OCI-LY7 (cell line): ENCODE measurements around the gene SOX8. TPM values are rescaled to one million over a fixed set of nuclear protein-coding genes. Genes with fewer than 3 reads are reported as not detected.

Experiments used
- BruUV-seq: library from RNA; stranded (reverse); fragments of 400-500 nt; replicated peaks from 2 replicates; lab custom pipeline; 2021; lab: Mats Ljungman, UMichigan
- CTCF ChIA-PET: fragments of 300-600 bp; sonication (Branson Sonifier 250); formaldehyde crosslinking; loops from one replicate; lab custom pipeline; 2022; ENCODE audit warnings: antibody characterized with exemption; ENCODE audit not compliant: unreplicated experiment; lab: Charles Lee
- POLR2A ChIA-PET: fragments of 300-600 bp; sonication (Branson Sonifier 250); formaldehyde crosslinking; loops from one replicate; lab custom pipeline; 2022; ENCODE audit warnings: antibody characterized with exemption; lab: Charles Lee
- DNase-seq: peaks from one replicate; pipeline ENCODE4 v3.0.0-alpha.2; 2015; ENCODE audit warnings: low spot score
- H2AFZ ChIP-seq: fragments of 200-600 bp; sonication (generic), shearing (Covaris generic); 2 replicates; pipeline ENCODE4 v1.6.1; 2014; ENCODE audit warnings: mild to moderate bottlenecking, antibody characterized with exemption, low read length, moderate library complexity
- H3K27ac ChIP-seq: fragments of 200-600 bp; sonication (generic); 2 replicates; pipeline ENCODE4 v1.5.1; 2014; ENCODE audit warnings: mixed run types, low read depth, mild to moderate bottlenecking, moderate library complexity, low read length, inconsistent platforms; ENCODE audit not compliant: poor library complexity, severe bottlenecking
- H3K36me3 ChIP-seq: fragments of 200-600 bp; sonication (generic); 2 replicates; pipeline ENCODE4 v1.6.1; 2014; ENCODE audit warnings: mild to moderate bottlenecking, antibody characterized with exemption, low read length, moderate library complexity, mixed read lengths; ENCODE audit not compliant: insufficient read depth
- H3K4me1 ChIP-seq: fragments of 200-600 bp; sonication (generic); 2 replicates; pipeline ENCODE4 v1.5.1; 2014; ENCODE audit warnings: mild to moderate bottlenecking, low read length; ENCODE audit not compliant: insufficient read depth, poor library complexity, severe bottlenecking
- H3K4me2 ChIP-seq: fragments of 200-600 bp; sonication (generic); 2 replicates; pipeline ENCODE4 v1.6.1; 2014; ENCODE audit warnings: mild to moderate bottlenecking, low read length
- H3K4me3 ChIP-seq: fragments of 200-600 bp; sonication (generic); 2 replicates; pipeline ENCODE4 v1.5.1; 2014; ENCODE audit warnings: mild to moderate bottlenecking, low read depth, low read length; ENCODE audit not compliant: poor library complexity, severe bottlenecking
- H3K79me2 ChIP-seq: fragments of 200-600 bp; sonication (generic); 2 replicates; pipeline ENCODE4 v1.6.1; 2016; ENCODE audit warnings: low read depth, mild to moderate bottlenecking, low read length, moderate library complexity, mixed read lengths; ENCODE audit not compliant: insufficient read depth
- H3K9me2 ChIP-seq: fragments of 200-600 bp; sonication (generic); 2 replicates; pipeline ENCODE4 v1.6.1; 2016; ENCODE audit warnings: mild to moderate bottlenecking, low read length, mixed read lengths; ENCODE audit not compliant: insufficient read depth
- H3K9me3 ChIP-seq: fragments of 200-600 bp; sonication (generic); 2 replicates; pipeline ENCODE4 v1.6.1; 2014; ENCODE audit warnings: mild to moderate bottlenecking, mixed run types, low read length, mixed read lengths
- H4K20me1 ChIP-seq: fragments of 200-600 bp; sonication (generic); 2 replicates; pipeline ENCODE4 v1.6.1; 2014; ENCODE audit warnings: mild to moderate bottlenecking, antibody characterized with exemption, low read length, moderate library complexity, mixed read lengths; ENCODE audit not compliant: insufficient read depth
- EZH2phosphoT487 ChIP-seq: fragments of 200-600 bp; sonication (generic); IDR thresholded peaks from 2 replicates; pipeline ENCODE4 v1.6.1; 2018; ENCODE audit warnings: low read depth, borderline replicate concordance, mild to moderate bottlenecking, mixed run types, antibody characterized with exemption, low read length, moderate library complexity, mixed read lengths
- intact Hi-C: fragments of 100-400 bp; cut with micrococcal nuclease; formaldehyde crosslinking; loops from one replicate; pipeline ENCODE4 v1.10.0; 2022; ENCODE audit not compliant: unreplicated experiment
- total RNA-seq, 2 experiments: library from RNA; depleted of rRNA in 1 of 2; stranded (reverse); fragments of >200 nt in 1 of 2; shearing (Covaris generic) in 1 of 2; gene quantifications; 2 replicates each; pipeline ENCODE4 v1.2.3, GENCODE V29; 2014 to 2022
- TF ChIP-seq, protein P1 (sequence below): fragments of 200-600 bp; sonication (generic); conservative IDR thresholded peaks from 2 replicates; pipeline ENCODE4 v1.5.1; 2014; ENCODE audit warnings: mild to moderate bottlenecking, antibody characterized with exemption, low read length, moderate library complexity, mixed read lengths

Gene SOX8
- total RNA-seq, 2 experiments from 2014 or later = 0.85 to 2.4 TPM

DNA sequence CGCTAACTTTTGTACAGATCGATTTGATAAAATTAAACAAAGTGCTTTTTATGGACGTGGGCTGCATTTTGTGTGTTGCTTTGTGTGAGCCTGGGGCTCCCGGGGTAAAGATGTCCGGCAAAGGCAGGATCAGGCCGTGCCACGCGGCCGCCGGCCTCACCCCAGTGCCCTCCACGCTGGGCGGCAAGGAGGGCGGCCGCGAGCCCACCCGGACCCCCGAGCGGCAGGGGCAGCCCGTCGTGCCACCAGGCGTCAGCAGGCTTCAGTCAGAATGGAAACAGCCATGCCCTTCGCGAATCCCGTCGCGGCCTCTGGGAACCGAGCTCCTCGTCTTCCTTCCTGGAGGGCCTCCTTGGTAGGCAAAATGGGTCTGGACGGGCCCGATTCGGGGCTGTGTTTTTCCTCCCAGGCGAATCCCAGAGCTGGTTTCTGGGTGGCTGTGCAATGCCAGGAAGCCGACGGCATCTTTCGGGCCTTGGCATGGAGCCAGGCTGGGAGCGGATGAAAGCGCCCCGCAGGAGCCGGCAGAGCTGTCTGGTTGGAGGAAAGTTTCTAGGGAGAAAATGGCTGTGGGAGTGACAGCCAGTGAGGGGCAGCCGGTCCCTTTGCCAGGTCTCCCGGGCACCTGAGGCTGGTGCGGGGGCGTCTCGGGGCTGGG, 5.5 kb downstream of the SOX8 start:
- H3K9me2 ChIP-seq = no peaks in the 10 kb centered on the region
- intact Hi-C loops = no loop called here
- TF ChIP-seq, protein P1, sequence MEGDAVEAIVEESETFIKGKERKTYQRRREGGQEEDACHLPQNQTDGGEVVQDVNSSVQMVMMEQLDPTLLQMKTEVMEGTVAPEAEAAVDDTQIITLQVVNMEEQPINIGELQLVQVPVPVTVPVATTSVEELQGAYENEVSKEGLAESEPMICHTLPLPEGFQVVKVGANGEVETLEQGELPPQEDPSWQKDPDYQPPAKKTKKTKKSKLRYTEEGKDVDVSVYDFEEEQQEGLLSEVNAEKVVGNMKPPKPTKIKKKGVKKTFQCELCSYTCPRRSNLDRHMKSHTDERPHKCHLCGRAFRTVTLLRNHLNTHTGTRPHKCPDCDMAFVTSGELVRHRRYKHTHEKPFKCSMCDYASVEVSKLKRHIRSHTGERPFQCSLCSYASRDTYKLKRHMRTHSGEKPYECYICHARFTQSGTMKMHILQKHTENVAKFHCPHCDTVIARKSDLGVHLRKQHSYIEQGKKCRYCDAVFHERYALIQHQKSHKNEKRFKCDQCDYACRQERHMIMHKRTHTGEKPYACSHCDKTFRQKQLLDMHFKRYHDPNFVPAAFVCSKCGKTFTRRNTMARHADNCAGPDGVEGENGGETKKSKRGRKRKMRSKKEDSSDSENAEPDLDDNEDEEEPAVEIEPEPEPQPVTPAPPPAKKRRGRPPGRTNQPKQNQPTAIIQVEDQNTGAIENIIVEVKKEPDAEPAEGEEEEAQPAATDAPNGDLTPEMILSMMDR = no peak
- no peak for TF ChIP-seq EZH2phosphoT487
- no peaks in the 10 kb centered on the region for H4K20me1 ChIP-seq
- no peaks in the 10 kb centered on the region for H3K79me2 ChIP-seq
- H3K4me1 ChIP-seq = no peaks in the 10 kb centered on the region
- POLR2A ChIA-PET = no interaction called here
- no peak overlapping the region for H3K4me2 ChIP-seq
- H3K36me3 ChIP-seq = no peaks in the 10 kb centered on the region
- DNase-seq = no peak
- BruUV-seq = no TSS peak
- no peaks in the 10 kb centered on the region for H3K9me3 ChIP-seq
- CTCF ChIA-PET = no interaction called here
- H2AFZ ChIP-seq = no peak overlapping the region
- no peak overlapping the region for H3K27ac ChIP-seq
- no peak overlapping the region for H3K4me3 ChIP-seq

DNA sequence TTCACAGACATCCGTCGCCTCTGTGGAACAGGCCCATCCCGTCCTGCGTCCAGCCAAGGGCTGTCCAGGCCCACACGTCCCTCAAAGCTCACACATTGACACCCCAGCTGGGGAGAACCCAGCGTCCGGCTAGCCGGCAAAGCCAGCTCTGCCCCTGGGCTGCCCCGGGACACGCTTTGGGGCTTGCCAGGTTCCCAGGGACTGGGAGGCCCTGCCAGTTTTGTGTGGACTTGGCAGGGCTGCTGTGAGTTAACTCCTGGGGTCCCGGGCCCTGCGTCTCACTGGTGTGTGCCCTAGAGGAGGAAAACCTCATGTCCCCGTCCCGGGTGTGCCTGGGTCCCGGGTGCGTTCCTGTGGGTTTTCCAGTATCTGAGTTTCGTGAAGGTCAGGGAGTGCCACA, 6.3 kb downstream of the SOX8 start:
- Histone ChIP-seq H2AFZ (no peak overlapping the region), H3K36me3 (no peaks in the 10 kb centered on the region), H4K20me1 (no peaks in the 10 kb centered on the region), H3K9me2 (no peaks in the 10 kb centered on the region), H3K9me3 (no peaks in the 10 kb centered on the region), H3K79me2 (no peaks in the 10 kb centered on the region), H3K4me1 (no peaks in the 10 kb centered on the region), H3K4me3 (no peak overlapping the region), H3K27ac (no peak overlapping the region), H3K4me2 (no peak overlapping the region)
- ChIA-PET POLR2A (no interaction called here), CTCF (no interaction called here)
- intact Hi-C loops = no loop called here
- TF ChIP-seq, protein P1 = no peak
- no peak for TF ChIP-seq EZH2phosphoT487
- DNase-seq = no peak
- BruUV-seq = no TSS peak
